GM21723 (cell line): ENCODE data around the gene NLN.
"Not testable (repeated sequence)": the region's sequence is repeated elsewhere in the genome, so short reads cannot be mapped to it uniquely, and the experiment has no call there.

ENCODE experiments used
- ATAC-seq: cut with Tn5 transposase; IDR thresholded peaks from one replicate; pipeline ENCODE4 v1.9.1; 2021; ENCODE audit warnings: mild to moderate bottlenecking, moderate library complexity; ENCODE audit not compliant: unreplicated experiment

Gene NLN

GRCh38 chr5:65828022-65828896 lies 106.3 kb downstream of the NLN start:
- no peak for ATAC-seq

GRCh38 chr5:65830856-65831255 lies 108.9 kb downstream of the NLN start:
- ATAC-seq, result no peak

- no peak for ATAC-seq
Observed at GRCh38 chr5:65831276-65831675, 109.3 kb downstream of the NLN start.

- ATAC-seq, result no peak
Observed at GRCh38 chr5:65832152-65832551, 110.1 kb downstream of the NLN start.

GRCh38 chr5:65832603-65833228 lies 110.7 kb downstream of the NLN start:
- ATAC-seq, result no peak

GRCh38 chr5:65833780-65834179 lies 111.8 kb downstream of the NLN start:
- no peak for ATAC-seq

- ATAC-seq, result no peak
Observed at GRCh38 chr5:65834306-65834705, 112.3 kb downstream of the NLN start.

GRCh38 chr5:65835191-65835590 lies 113.2 kb downstream of the NLN start:
- no peak for ATAC-seq

GRCh38 chr5:65837139-65837538 lies 115.1 kb downstream of the NLN start:
- no peak for ATAC-seq

- ATAC-seq, result not testable (repeated sequence)
Observed at GRCh38 chr5:65839170-65839569, 117.2 kb downstream of the NLN start.

- ATAC-seq, result no peak
Observed at GRCh38 chr5:65840071-65840470, 118.1 kb downstream of the NLN start.

- not testable (repeated sequence) for ATAC-seq
Observed at GRCh38 chr5:65844763-65845162, 122.8 kb downstream of the NLN start.

- ATAC-seq, result no peak
Observed at GRCh38 chr5:65846101-65846500, 124.1 kb downstream of the NLN start.

GRCh38 chr5:65847019-65847418 lies 125.0 kb downstream of the NLN start:
- not testable (repeated sequence) for ATAC-seq

- not testable (repeated sequence) for ATAC-seq
Observed at GRCh38 chr5:65849918-65850317, 127.9 kb downstream of the NLN start.

- no peak for ATAC-seq
Observed at GRCh38 chr5:65854925-65855324, 132.9 kb downstream of the NLN start.

GRCh38 chr5:65855766-65856315 lies 133.8 kb downstream of the NLN start:
- ATAC-seq, result no peak

GRCh38 chr5:65856520-65856919 lies 134.5 kb downstream of the NLN start:
- ATAC-seq, result no peak

GRCh38 chr5:65858316-65858715 lies 136.3 kb downstream of the NLN start:
- ATAC-seq, result no peak

- no peak for ATAC-seq
Observed at GRCh38 chr5:65861830-65862241, 139.8 kb downstream of the NLN start.

- ATAC-seq, result no peak
Observed at GRCh38 chr5:65862384-65862783, 140.4 kb downstream of the NLN start.

- no peak for ATAC-seq
Observed at GRCh38 chr5:65863747-65864146, 141.7 kb downstream of the NLN start.
